GM12801 (cell line): ENCODE results near the gene VDR.

ENCODE experiments used
- TF ChIP-seq, protein P1 (sequence below): IDR thresholded peaks from one replicate; pipeline ENCODE4 v1.5.1; 2011; ENCODE audit warnings: control low read depth; ENCODE audit not compliant: insufficient read length; ENCODE audit errors: extremely low read depth

VDR gene

GRCh38 chr12:47795121-47795813, 109.5 kb downstream of the VDR start:
- TF ChIP-seq, protein P1, sequence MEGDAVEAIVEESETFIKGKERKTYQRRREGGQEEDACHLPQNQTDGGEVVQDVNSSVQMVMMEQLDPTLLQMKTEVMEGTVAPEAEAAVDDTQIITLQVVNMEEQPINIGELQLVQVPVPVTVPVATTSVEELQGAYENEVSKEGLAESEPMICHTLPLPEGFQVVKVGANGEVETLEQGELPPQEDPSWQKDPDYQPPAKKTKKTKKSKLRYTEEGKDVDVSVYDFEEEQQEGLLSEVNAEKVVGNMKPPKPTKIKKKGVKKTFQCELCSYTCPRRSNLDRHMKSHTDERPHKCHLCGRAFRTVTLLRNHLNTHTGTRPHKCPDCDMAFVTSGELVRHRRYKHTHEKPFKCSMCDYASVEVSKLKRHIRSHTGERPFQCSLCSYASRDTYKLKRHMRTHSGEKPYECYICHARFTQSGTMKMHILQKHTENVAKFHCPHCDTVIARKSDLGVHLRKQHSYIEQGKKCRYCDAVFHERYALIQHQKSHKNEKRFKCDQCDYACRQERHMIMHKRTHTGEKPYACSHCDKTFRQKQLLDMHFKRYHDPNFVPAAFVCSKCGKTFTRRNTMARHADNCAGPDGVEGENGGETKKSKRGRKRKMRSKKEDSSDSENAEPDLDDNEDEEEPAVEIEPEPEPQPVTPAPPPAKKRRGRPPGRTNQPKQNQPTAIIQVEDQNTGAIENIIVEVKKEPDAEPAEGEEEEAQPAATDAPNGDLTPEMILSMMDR, result no peak

GRCh38 chr12:47794679-47795078, 110.1 kb downstream of the VDR start:
- TF ChIP-seq, protein P1, result no peak

- TF ChIP-seq, protein P1, result no peak
These were observed 111.6 kb downstream of the VDR start for GRCh38 chr12:47793015-47793681.

- TF ChIP-seq, protein P1, result no peak
These were observed 112.9 kb downstream of the VDR start for GRCh38 chr12:47791874-47792273.
